ENCODE measurements around the gene PAX7.

GRCh38 chr1:18746981-18747380 is 116.3 kb downstream of the PAX7 start:
- TF ChIP-seq CTCF (IDR thresholded peaks at IDR 0.05) (no peak), EZH2phosphoT487 (IDR thresholded peaks at IDR 0.05; ENCODE audit: borderline replicate concordance, low read depth) (no peak), MXI1 (IDR thresholded peaks at IDR 0.05; ENCODE audit: low read depth, low read length) (no peak), PBX3 (IDR thresholded peaks at IDR 0.05) (no peak), FOXM1 (IDR thresholded peaks at IDR 0.05; ENCODE audit: low read depth) (no peak), POLR2AphosphoS5 (IDR thresholded peaks at IDR 0.05; ENCODE audit: low read depth, low read length) (no peak), NRF1 (IDR thresholded peaks at IDR 0.05; ENCODE audit: low read depth, low read length) (no peak), YY1 (IDR thresholded peaks at IDR 0.05; ENCODE audit: low read depth) (no peak), USF2 (IDR thresholded peaks at IDR 0.05; ENCODE audit: borderline replicate concordance, low read depth, low read length) (no peak), RAD21 (IDR thresholded peaks at IDR 0.05; ENCODE audit: low read length) (no peak), IRF3 (IDR thresholded peaks at IDR 0.05; ENCODE audit: low read depth, low read length) (no peak), JUND (IDR thresholded peaks at IDR 0.05) (no peak), NFIC (IDR thresholded peaks at IDR 0.05; ENCODE audit: borderline replicate concordance) (no peak)

Measured in SK-N-SH (cell line).